Measurements from ENCODE around the gene CHD1. TPM values are rescaled to one million over a fixed set of nuclear protein-coding genes. Genes with fewer than 3 reads are reported as not detected.

Gene CHD1
- total RNA-seq, 3 donors from 2014 or later: 67.5 to 114 (median 102) TPM

DNA sequence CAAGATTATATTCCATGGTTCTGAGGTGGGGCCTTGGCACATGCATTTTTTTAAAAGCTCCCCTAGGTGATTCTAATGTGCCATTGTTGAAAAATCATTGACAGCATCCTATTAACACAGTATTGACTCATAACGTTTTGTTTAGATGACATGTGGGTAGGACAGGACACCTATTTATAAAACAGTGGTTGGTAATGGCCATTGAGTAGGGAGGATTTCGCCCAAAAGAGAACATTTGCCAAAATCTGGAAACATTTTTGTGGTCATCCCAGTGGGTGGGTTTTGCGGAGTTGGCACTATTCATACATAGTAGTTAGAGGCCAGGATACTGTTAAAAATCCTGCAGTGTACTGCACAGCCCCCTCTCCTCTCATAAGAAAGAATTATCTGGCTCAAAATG is 6.4 kb upstream of the CHD1 start:
- no peaks in the 10 kb centered on the region for H3K36me3 ChIP-seq
- peaks cover 0 to 13% of the 10 kb centered on the region in 2 donors for H3K4me1 ChIP-seq
- H3K27ac ChIP-seq: no peak overlapping the region
- intact Hi-C loops (cut with DNase I; ENCODE audit: low total_unique reads): no loop called here
- H3K27me3 ChIP-seq: no peaks in the 10 kb centered on the region
- H3K4me3 ChIP-seq: no peak overlapping the region
- no peaks in the 10 kb centered on the region for H3K9me3 ChIP-seq
- DNase-seq (ENCODE audit: low spot score in 2 of 2): no peak
- TF ChIP-seq POLR2A (IDR thresholded peaks at IDR 0.05) (no peak), CTCF (IDR thresholded peaks at IDR 0.05) (no peak), POLR2AphosphoS5 (IDR thresholded peaks at IDR 0.05) (no peak)

DNA sequence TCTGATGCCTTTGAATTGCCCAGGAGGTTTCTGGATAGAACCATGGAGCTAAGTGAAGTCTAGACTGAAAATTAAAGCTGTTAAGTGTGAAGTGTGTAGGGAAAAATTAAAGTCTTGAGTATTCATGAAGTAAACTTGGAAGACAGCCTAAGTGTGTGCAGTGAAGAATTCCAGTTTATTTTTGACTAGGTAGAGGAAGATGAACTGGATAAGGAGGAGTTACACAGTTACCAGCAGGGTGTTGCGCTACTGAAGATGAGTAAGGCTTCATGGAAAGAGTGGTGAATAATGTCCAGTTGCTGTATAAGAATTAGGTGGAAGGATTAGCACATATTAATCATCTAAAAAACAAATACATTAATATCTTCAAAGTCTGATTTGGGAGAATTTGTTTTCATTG is 5.7 kb upstream of the CHD1 start:
- H3K4me1 ChIP-seq: peaks cover 0 to 15% of the 10 kb centered on the region in 2 donors
- intact Hi-C loops (cut with DNase I; ENCODE audit: low total_unique reads): no loop called here
- H3K27ac ChIP-seq: no peak overlapping the region
- no peaks in the 10 kb centered on the region for H3K9me3 ChIP-seq
- H3K36me3 ChIP-seq: no peaks in the 10 kb centered on the region
- TF ChIP-seq POLR2A (IDR thresholded peaks at IDR 0.05) (no peak), POLR2AphosphoS5 (IDR thresholded peaks at IDR 0.05) (no peak), CTCF (IDR thresholded peaks at IDR 0.05) (no peak)
- H3K27me3 ChIP-seq: no peaks in the 10 kb centered on the region
- no peak overlapping the region for H3K4me3 ChIP-seq
- no peak for DNase-seq (ENCODE audit: low spot score in 2 of 2)

DNA sequence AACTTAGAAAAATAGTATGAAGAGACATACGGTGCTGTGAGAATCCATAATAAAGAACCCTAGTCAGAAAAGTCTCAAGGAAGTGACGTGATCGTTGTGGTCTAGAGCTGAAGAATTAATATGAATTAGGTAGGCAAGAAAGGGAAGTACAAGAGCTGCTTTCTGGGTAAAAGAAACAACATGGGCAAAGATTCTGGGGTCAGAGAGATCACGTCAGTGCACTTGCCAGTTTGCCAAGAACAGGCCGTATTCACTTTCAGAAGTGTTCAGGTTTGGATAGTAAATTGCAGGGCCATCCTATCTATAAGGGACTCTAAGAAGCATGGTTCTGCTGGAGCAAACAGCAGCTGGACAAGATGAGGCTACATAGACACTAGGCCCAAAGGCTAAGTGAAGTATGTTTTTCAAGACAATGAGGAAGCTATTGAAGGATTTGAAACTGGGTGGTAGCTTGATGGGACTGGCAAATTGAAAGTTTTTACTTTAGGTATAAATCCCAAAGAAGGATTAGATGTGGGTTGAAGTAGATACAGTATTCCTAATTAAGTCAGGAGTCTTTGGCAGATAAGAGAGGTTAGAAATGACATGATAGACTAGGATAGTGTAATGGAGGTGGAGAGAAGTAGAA is 4.8 kb upstream of the CHD1 start:
- no peak overlapping the region for H3K4me3 ChIP-seq

GRCh38 chr5:98930972-98931762 is 2.4 kb upstream of the CHD1 start:
- Histone ChIP-seq H3K27me3 (no peaks in the 10 kb centered on the region), H3K27ac (peak overlapping the region in 1 of 2 donors; percentile 10), H3K4me1 (peaks cover 0 to 15% of the 10 kb centered on the region in 2 donors), H3K9me3 (no peaks in the 10 kb centered on the region), H3K4me3 (peak overlapping the region in 1 of 3 donors; percentile 92), H3K36me3 (no peaks in the 10 kb centered on the region)
- intact Hi-C loops (cut with DNase I; ENCODE audit: low total_unique reads): no loop called here
- no peak for DNase-seq (ENCODE audit: low spot score in 2 of 2)
- TF ChIP-seq CTCF (IDR thresholded peaks at IDR 0.05) (no peak), POLR2AphosphoS5 (IDR thresholded peaks at IDR 0.05) (no peak), POLR2A (IDR thresholded peaks at IDR 0.05) (no peak)

More for the DNA sequence above, 4.8 kb upstream of the CHD1 start:
- intact Hi-C loops (cut with DNase I; ENCODE audit: low total_unique reads): no loop called here
- DNase-seq (ENCODE audit: low spot score in 2 of 2): no peak
- no peak for TF ChIP-seq POLR2AphosphoS5 (IDR thresholded peaks at IDR 0.05)
- no peak for TF ChIP-seq CTCF (IDR thresholded peaks at IDR 0.05)
- TF ChIP-seq POLR2A (IDR thresholded peaks at IDR 0.05): no peak
- no peaks in the 10 kb centered on the region for H3K27me3 ChIP-seq
- H3K4me1 ChIP-seq: peaks cover 0 to 15% of the 10 kb centered on the region in 2 donors
- no peaks in the 10 kb centered on the region for H3K36me3 ChIP-seq
- H3K9me3 ChIP-seq: no peaks in the 10 kb centered on the region
- H3K27ac ChIP-seq: peak overlapping the region in 1 of 2 donors; percentile 23

- no peaks in the 10 kb centered on the region for H3K27me3 ChIP-seq
- DNase-seq (ENCODE audit: low spot score in 2 of 2): no peak
- H3K27ac ChIP-seq: peak overlapping the region; percentile 99
- intact Hi-C loops (cut with DNase I; ENCODE audit: low total_unique reads): no loop called here
- H3K36me3 ChIP-seq: no peaks in the 10 kb centered on the region
- no peaks in the 10 kb centered on the region for H3K9me3 ChIP-seq
- TF ChIP-seq POLR2A (IDR thresholded peaks at IDR 0.05) (no peak), POLR2AphosphoS5 (IDR thresholded peaks at IDR 0.05) (peak in 1 of 3 donors; percentile 7)
- H3K4me3 ChIP-seq: peak overlapping the region; percentile 81 to 92 (median 87)
- H3K4me1 ChIP-seq: peaks cover 0 to 13% of the 10 kb centered on the region in 2 donors
Observed at GRCh38 chr5:98929710-98930298, 997 bp upstream of the CHD1 start.

Measured in breast epithelium (tissue), 4 donors.